ENCODE data around the gene KAZN.

Gene KAZN

GRCh38 chr1:15029786-15030185 is 431.3 kb downstream of the KAZN start:
- Histone ChIP-seq H3K9me2 (ENCODE audit: low read depth, low read length) (no peaks in the 10 kb centered on the region), H3K27me3 (ENCODE audit: insufficient read depth, low read length) (no peaks in the 10 kb centered on the region), H3K36me3 (ENCODE audit: insufficient read depth, low read length) (no peaks in the 10 kb centered on the region), H3K79me2 (ENCODE audit: insufficient read depth, low read length) (no peaks in the 10 kb centered on the region), H3K4me2 (ENCODE audit: low read length) (no peak overlapping the region), H3F3A (ENCODE audit: insufficient read depth, low read length) (no peaks in the 10 kb centered on the region), H3K4me1 (ENCODE audit: insufficient read depth, low read length, severe bottlenecking) (no peaks in the 10 kb centered on the region), H3K9ac (ENCODE audit: low read length) (no peak overlapping the region), H3K9me3 (ENCODE audit: low read length) (no peaks in the 10 kb centered on the region), H4K20me1 (ENCODE audit: insufficient read depth, low read length) (no peaks in the 10 kb centered on the region), H3K27ac (ENCODE audit: low read depth, low read length, poor library complexity, severe bottlenecking) (no peak overlapping the region), H2AFZ (ENCODE audit: low read length) (no peak overlapping the region), H3K4me3 (ENCODE audit: low read depth, low read length, poor library complexity, severe bottlenecking) (no peak overlapping the region)
- no peak for TF ChIP-seq CTCF (IDR thresholded peaks at IDR 0.05; ENCODE audit: low read length)
- no peak for TF ChIP-seq EZH2 (IDR thresholded peaks at IDR 0.05; ENCODE audit: borderline replicate concordance, low read length)

DNA sequence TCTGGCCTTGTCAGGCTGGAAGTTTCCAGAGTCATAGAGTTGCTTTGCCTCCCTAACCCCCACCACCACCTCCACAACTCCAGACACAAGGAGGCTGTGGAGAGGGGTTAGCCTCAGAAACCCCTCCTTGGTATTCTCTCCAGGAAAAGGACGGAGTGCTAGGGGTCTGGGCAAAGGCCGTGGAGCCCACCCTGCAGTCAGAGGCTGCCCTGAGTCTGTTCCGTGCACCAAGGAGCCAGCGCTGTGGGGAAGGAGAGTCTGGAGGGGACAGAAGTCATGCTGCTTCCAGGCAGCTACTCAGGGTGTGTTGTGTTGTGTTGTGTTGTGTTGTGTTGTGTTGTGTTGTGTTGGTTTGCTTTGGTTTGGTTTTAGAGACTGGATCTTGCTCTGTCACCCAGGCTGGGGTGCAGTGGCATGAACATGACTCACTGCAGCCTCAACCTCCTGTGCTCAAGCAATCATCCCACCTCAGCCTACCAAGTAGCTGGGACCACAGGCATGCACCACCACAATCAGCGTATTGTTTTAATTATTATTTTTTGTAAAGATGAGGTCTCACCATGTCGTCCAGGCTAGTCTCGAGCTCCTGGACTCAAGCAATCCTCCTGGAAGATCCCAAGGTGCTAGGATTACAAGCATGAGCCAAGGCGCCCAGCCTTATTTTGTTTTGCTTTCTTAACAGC is 432.9 kb downstream of the KAZN start:
- no peaks in the 10 kb centered on the region for H3K9me3 ChIP-seq (ENCODE audit: low read length)
- H3F3A ChIP-seq (ENCODE audit: insufficient read depth, low read length) = no peaks in the 10 kb centered on the region
- H3K4me2 ChIP-seq (ENCODE audit: low read length) = no peak overlapping the region
- H2AFZ ChIP-seq (ENCODE audit: low read length) = no peak overlapping the region
- TF ChIP-seq EZH2 (IDR thresholded peaks at IDR 0.05; ENCODE audit: borderline replicate concordance, low read length) (no peak), CTCF (IDR thresholded peaks at IDR 0.05; ENCODE audit: low read length) (no peak)
- H3K27me3 ChIP-seq (ENCODE audit: insufficient read depth, low read length) = no peaks in the 10 kb centered on the region
- no peaks in the 10 kb centered on the region for H3K36me3 ChIP-seq (ENCODE audit: insufficient read depth, low read length)
- no peaks in the 10 kb centered on the region for H3K9me2 ChIP-seq (ENCODE audit: low read depth, low read length)
- no peak overlapping the region for H3K9ac ChIP-seq (ENCODE audit: low read length)
- no peak overlapping the region for H3K4me3 ChIP-seq (ENCODE audit: low read depth, low read length, poor library complexity, severe bottlenecking)
- H3K79me2 ChIP-seq (ENCODE audit: insufficient read depth, low read length) = no peaks in the 10 kb centered on the region
- H3K4me1 ChIP-seq (ENCODE audit: insufficient read depth, low read length, severe bottlenecking) = no peaks in the 10 kb centered on the region
- H3K27ac ChIP-seq (ENCODE audit: low read depth, low read length, poor library complexity, severe bottlenecking) = no peak overlapping the region
- no peaks in the 10 kb centered on the region for H4K20me1 ChIP-seq (ENCODE audit: insufficient read depth, low read length)

DNA sequence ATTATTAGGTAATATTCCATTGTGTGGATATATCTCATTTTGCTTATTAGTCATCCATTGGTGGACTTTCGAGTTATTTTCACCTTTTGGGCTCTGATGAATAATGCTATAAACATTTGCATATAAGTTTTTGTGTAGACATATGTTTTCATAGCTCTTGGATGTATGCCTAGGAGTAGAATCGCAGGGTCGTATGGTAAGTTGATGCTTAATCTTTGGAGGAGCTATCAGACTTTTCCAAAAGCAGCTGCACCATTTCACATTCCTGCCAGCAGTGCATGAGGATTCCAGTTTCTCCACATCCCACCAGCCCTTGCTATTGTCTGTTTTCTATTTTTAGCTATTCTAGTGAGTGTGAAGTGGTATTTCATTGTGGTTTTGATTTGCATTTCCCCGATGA is 434.8 kb downstream of the KAZN start:
- Histone ChIP-seq H3K27me3 (ENCODE audit: insufficient read depth, low read length) (no peaks in the 10 kb centered on the region), H3F3A (ENCODE audit: insufficient read depth, low read length) (no peaks in the 10 kb centered on the region), H3K4me1 (ENCODE audit: insufficient read depth, low read length, severe bottlenecking) (no peaks in the 10 kb centered on the region), H3K4me3 (ENCODE audit: low read depth, low read length, poor library complexity, severe bottlenecking) (no peak overlapping the region), H3K36me3 (ENCODE audit: insufficient read depth, low read length) (no peaks in the 10 kb centered on the region), H3K9ac (ENCODE audit: low read length) (no peak overlapping the region), H3K4me2 (ENCODE audit: low read length) (no peak overlapping the region), H3K79me2 (ENCODE audit: insufficient read depth, low read length) (no peaks in the 10 kb centered on the region), H3K9me2 (ENCODE audit: low read depth, low read length) (no peaks in the 10 kb centered on the region), H3K9me3 (ENCODE audit: low read length) (no peaks in the 10 kb centered on the region), H2AFZ (ENCODE audit: low read length) (no peak overlapping the region), H4K20me1 (ENCODE audit: insufficient read depth, low read length) (no peaks in the 10 kb centered on the region), H3K27ac (ENCODE audit: low read depth, low read length, poor library complexity, severe bottlenecking) (no peak overlapping the region)
- no peak for TF ChIP-seq CTCF (IDR thresholded peaks at IDR 0.05; ENCODE audit: low read length)
- TF ChIP-seq EZH2 (IDR thresholded peaks at IDR 0.05; ENCODE audit: borderline replicate concordance, low read length) = no peak
